Liver (tissue), 3 donors: ENCODE results near the gene TEX14.

ENCODE experiments used
- GABPA ChIP-seq, 2 donors: IDR thresholded peaks in 1 of 2; conservative IDR thresholded peaks in 1 of 2; 2 replicates each; pipeline ENCODE4 v1.6.1; 2016; ENCODE audit warnings: antibody characterized with exemption in 2 of 2, mild to moderate bottlenecking in 1 of 2, moderate library complexity in 1 of 2
- RAD21 ChIP-seq, 2 donors: IDR thresholded peaks; 2 replicates each; pipeline ENCODE4 v1.6.1; 2016; ENCODE audit warnings: antibody characterized with exemption in 2 of 2, mild to moderate bottlenecking in 2 of 2
- TF ChIP-seq, protein P1 (sequence below): fragments of 150-350 bp; IDR thresholded peaks from 2 replicates; pipeline ENCODE4 v1.5.1; 2017; ENCODE audit warnings: improper control_type of control experiment, low read depth, low read length; ENCODE audit not compliant: missing input control
- TF ChIP-seq, protein P2 (sequence below): IDR thresholded peaks from 2 replicates; pipeline ENCODE4 v1.6.1; 2016; ENCODE audit warnings: antibody characterized with exemption, mild to moderate bottlenecking
- donor health status: healthy.
- donor health status: healthy.

DNA sequence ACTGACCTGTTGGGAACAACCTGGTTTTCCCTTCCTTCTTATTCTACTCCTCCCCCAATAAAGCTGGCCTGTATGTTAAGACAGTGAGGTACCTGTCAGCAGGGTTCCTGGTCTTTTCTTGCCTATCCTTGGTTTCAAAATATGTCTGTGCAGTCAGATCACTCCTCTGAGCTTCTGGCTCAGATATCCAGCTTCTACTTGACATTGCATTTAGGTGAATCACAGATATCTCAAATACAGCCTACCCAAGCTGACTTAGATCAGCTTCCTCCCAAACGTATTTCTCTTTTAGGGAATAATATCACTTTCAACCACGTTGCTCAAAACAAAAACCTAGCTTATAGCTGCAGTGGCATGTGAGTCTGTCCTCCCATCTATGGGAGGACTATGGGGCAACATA is 48.7 kb downstream of the TEX14 start:
- TF ChIP-seq, protein P1, sequence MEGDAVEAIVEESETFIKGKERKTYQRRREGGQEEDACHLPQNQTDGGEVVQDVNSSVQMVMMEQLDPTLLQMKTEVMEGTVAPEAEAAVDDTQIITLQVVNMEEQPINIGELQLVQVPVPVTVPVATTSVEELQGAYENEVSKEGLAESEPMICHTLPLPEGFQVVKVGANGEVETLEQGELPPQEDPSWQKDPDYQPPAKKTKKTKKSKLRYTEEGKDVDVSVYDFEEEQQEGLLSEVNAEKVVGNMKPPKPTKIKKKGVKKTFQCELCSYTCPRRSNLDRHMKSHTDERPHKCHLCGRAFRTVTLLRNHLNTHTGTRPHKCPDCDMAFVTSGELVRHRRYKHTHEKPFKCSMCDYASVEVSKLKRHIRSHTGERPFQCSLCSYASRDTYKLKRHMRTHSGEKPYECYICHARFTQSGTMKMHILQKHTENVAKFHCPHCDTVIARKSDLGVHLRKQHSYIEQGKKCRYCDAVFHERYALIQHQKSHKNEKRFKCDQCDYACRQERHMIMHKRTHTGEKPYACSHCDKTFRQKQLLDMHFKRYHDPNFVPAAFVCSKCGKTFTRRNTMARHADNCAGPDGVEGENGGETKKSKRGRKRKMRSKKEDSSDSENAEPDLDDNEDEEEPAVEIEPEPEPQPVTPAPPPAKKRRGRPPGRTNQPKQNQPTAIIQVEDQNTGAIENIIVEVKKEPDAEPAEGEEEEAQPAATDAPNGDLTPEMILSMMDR, result no peak
- TF ChIP-seq, protein P2, sequence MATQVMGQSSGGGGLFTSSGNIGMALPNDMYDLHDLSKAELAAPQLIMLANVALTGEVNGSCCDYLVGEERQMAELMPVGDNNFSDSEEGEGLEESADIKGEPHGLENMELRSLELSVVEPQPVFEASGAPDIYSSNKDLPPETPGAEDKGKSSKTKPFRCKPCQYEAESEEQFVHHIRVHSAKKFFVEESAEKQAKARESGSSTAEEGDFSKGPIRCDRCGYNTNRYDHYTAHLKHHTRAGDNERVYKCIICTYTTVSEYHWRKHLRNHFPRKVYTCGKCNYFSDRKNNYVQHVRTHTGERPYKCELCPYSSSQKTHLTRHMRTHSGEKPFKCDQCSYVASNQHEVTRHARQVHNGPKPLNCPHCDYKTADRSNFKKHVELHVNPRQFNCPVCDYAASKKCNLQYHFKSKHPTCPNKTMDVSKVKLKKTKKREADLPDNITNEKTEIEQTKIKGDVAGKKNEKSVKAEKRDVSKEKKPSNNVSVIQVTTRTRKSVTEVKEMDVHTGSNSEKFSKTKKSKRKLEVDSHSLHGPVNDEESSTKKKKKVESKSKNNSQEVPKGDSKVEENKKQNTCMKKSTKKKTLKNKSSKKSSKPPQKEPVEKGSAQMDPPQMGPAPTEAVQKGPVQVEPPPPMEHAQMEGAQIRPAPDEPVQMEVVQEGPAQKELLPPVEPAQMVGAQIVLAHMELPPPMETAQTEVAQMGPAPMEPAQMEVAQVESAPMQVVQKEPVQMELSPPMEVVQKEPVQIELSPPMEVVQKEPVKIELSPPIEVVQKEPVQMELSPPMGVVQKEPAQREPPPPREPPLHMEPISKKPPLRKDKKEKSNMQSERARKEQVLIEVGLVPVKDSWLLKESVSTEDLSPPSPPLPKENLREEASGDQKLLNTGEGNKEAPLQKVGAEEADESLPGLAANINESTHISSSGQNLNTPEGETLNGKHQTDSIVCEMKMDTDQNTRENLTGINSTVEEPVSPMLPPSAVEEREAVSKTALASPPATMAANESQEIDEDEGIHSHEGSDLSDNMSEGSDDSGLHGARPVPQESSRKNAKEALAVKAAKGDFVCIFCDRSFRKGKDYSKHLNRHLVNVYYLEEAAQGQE, result no peak
- TF ChIP-seq GABPA (IDR thresholded peaks at IDR 0.05 in 1 of 2, conservative IDR thresholded peaks at IDR 0.05 in 1 of 2) (no peak), RAD21 (IDR thresholded peaks at IDR 0.05) (no peak)
